GM21367 (cell line): ENCODE data around the gene BRIX1.
"Not testable (repeated sequence)": the region's sequence is repeated elsewhere in the genome, so short reads cannot be mapped to it uniquely, and the experiment has no call there.

Experiments
- ATAC-seq: cut with Tn5 transposase; IDR thresholded peaks from one replicate; pipeline ENCODE4 v1.9.1; 2021; ENCODE audit not compliant: unreplicated experiment

Gene BRIX1

GRCh38 chr5:34913072-34913471 lies 2.4 kb upstream of the BRIX1 start:
- ATAC-seq, result no peak

GRCh38 chr5:34914671-34915138 lies 806 bp upstream of the BRIX1 start:
- peak; percentile 9 for ATAC-seq

- ATAC-seq, result peak; percentile 4
These were observed 313 bp downstream of the BRIX1 start for GRCh38 chr5:34915856-34916192.

GRCh38 chr5:34916518-34916917 lies 1.0 kb downstream of the BRIX1 start:
- no peak for ATAC-seq

GRCh38 chr5:34918025-34918424 lies 2.5 kb downstream of the BRIX1 start:
- ATAC-seq, result no peak

GRCh38 chr5:34919077-34919476 lies 3.6 kb downstream of the BRIX1 start:
- no peak for ATAC-seq

GRCh38 chr5:34923256-34923655 lies 7.7 kb downstream of the BRIX1 start:
- not testable (repeated sequence) for ATAC-seq

GRCh38 chr5:34923694-34924461 lies 8.4 kb downstream of the BRIX1 start:
- ATAC-seq, result peak; percentile 41

- no peak for ATAC-seq
These were observed 8.9 kb downstream of the BRIX1 start for GRCh38 chr5:34924462-34924765.

GRCh38 chr5:34926318-34926888 lies 10.9 kb downstream of the BRIX1 start:
- no peak for ATAC-seq

GRCh38 chr5:34927785-34928184 lies 12.3 kb downstream of the BRIX1 start:
- no peak for ATAC-seq

GRCh38 chr5:34928267-34928666 lies 12.8 kb downstream of the BRIX1 start:
- no peak for ATAC-seq

GRCh38 chr5:34929134-34929719 lies 13.7 kb downstream of the BRIX1 start, which contains the start of gene DNAJC21:
Gene DNAJC21 (plus strand): TSS chr5:34929559. CDS start chr5:34929820, 261 bp downstream.
- ATAC-seq, result peak; percentile 83

- ATAC-seq, result peak; percentile 71
These were observed 14.4 kb downstream of the BRIX1 start for GRCh38 chr5:34929720-34930461.

GRCh38 chr5:34930462-34930844 lies 14.9 kb downstream of the BRIX1 start:
- no peak for ATAC-seq

GRCh38 chr5:34930870-34931269 lies 15.4 kb downstream of the BRIX1 start:
- ATAC-seq, result no peak

- no peak for ATAC-seq
These were observed 17.4 kb downstream of the BRIX1 start for GRCh38 chr5:34932947-34933346.

- no peak for ATAC-seq
These were observed 26.4 kb downstream of the BRIX1 start for GRCh38 chr5:34941936-34942335.

GRCh38 chr5:34944044-34944443 lies 28.5 kb downstream of the BRIX1 start:
- ATAC-seq, result no peak

GRCh38 chr5:34944460-34945047 lies 29.0 kb downstream of the BRIX1 start:
- no peak for ATAC-seq

- ATAC-seq, result no peak
These were observed 41.8 kb downstream of the BRIX1 start for GRCh38 chr5:34957321-34957720.
